GM12873 (cell line): ENCODE results near the gene SIGLEC7.

Experiments
- TF ChIP-seq, protein P1 (sequence below): IDR thresholded peaks from 2 replicates; pipeline ENCODE4 v1.5.1; 2012; ENCODE audit warnings: low read depth, mild to moderate bottlenecking, moderate library complexity, low read length, control low read depth; ENCODE audit not compliant: insufficient read depth; ENCODE audit errors: missing control alignments

The SIGLEC7 gene

DNA sequence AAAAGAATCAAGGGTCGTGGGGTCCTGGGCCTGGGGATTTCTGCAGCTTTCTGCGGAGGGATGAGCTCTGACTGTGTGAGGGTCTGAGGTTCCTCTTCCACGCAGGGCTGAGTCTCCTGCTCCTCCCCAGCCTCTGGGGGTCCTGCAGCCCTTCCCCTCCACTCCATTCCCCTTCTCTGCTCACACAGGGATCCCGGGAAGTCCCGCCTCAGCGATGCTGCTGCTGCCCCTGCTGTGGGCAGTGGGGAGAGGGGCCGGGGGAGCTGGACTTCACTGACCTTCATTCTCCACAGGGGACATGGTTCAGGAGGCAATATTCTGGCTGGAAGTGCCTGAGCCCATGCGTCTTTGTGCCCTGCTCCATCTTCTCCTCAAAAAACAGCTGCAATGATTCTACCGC, 56.5 kb downstream of the SIGLEC7 start:
- TF ChIP-seq, protein P1, sequence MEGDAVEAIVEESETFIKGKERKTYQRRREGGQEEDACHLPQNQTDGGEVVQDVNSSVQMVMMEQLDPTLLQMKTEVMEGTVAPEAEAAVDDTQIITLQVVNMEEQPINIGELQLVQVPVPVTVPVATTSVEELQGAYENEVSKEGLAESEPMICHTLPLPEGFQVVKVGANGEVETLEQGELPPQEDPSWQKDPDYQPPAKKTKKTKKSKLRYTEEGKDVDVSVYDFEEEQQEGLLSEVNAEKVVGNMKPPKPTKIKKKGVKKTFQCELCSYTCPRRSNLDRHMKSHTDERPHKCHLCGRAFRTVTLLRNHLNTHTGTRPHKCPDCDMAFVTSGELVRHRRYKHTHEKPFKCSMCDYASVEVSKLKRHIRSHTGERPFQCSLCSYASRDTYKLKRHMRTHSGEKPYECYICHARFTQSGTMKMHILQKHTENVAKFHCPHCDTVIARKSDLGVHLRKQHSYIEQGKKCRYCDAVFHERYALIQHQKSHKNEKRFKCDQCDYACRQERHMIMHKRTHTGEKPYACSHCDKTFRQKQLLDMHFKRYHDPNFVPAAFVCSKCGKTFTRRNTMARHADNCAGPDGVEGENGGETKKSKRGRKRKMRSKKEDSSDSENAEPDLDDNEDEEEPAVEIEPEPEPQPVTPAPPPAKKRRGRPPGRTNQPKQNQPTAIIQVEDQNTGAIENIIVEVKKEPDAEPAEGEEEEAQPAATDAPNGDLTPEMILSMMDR: no peak

DNA sequence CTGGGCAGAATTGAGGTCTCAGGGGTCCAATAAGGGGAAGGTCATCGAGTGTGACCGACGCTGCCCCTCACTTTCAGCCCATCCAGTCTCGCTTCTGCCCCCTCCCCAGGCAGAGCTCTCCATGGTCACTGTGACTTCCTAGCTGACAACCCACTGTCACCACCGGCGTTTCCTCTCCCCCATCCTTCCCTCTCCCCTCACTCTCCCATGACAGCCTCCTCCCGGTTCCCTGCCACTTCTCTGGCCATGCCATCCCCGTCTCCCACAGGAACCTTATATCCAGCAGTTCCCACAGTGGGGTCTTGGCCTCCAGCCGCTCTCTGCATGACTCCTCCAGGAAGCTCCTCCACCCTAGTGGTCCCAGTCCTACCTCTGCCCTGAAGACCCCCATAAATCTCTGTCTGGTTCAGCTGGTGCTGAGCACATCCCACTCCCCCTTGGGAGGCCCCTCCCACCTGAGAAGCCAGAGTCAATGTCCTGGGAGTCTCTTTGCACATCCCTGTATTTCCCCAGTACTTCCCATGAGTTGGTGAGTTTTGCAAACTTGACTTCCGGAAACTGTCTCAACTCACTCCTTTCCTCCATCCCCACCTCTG, 58.1 kb downstream of the SIGLEC7 start:
- TF ChIP-seq, protein P1: no peak

DNA sequence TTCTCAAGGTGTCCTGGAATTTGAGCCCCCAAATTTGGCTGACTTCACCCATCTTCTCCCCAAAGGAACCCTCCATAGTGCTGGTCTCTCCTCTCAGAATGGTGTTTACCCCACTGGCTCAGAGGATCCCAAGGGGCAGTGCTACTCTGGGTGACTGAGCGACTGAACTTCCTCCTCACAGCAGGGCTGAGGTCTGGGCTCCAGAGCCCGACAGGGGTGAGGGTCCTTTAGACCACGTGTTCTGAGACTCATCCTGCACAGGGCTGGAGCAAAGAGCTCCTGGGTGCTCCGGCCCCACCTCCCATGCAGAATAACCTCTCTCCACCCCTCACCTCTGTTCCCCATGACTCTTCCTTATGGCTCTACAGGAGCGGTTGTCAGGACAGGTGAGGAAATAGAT, 59.6 kb downstream of the SIGLEC7 start:
- TF ChIP-seq, protein P1: no peak
